ENCODE data around the gene ZDHHC7. TPM values are rescaled to one million over a fixed set of nuclear protein-coding genes. Genes with fewer than 3 reads are reported as not detected.

ZDHHC7 gene
- total and polyA plus RNA-seq, 4 donors: 2.5 to 14.9 (median 12.1) TPM

DNA sequence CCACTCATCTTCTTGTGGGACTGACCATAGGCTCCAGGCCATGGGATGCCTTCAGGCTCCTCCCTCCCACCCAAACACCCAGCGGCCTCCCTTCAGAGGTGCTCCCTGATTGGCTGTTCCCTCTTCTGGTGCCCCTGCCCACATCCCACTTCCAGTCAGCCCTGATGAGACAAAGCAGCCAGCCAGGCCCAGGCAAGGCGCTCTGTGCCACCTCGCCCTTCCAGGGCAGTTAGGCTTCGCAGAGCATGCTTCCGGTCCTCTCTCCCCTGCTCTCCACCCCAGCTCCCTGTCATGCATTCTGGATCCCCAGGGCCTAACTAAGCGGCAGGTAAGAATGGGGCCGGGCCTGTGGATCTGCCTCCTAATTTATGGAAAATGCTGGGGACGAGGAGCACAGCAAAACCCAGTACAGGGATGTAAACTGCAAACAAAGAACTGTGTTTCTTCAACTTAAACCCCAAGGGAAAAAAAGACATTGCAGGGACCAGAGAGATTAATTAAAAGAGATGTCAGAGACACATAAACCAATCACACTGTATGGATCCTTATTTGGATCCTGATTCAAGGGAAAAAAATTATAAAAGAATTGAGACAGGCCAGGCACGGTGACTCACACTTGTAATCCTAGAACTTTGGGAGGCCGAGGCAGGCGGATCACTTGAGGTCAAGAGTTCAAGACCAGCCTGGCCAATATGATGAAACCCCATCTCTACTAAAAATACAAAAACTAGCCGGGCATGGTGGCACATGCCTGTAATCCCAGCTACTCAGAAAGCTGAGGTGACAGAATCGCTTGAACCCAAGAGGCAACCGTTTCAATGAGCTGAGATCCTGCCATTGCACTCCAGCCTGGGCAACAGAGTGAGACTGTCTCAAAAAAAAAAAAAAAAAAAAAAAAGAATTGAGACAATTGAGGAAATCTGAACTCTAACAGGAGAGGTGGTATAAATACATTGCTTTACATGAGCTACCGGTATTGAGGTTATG, 26.0 kb downstream of the ZDHHC7 start:
- Histone ChIP-seq H3K9ac (ENCODE audit: low read depth in 1 of 2, low read length in 2 of 2) (no peak overlapping the region), H3K4me1 (ENCODE audit: control insufficient read depth in 4 of 4, insufficient read depth in 4 of 4, low read length in 3 of 4) (peaks cover 0 to 5% (median 0%) of the 10 kb centered on the region in 4 donors), H3K36me3 (ENCODE audit: control insufficient read depth in 4 of 4, insufficient read depth in 3 of 4, low read depth in 1 of 4, low read length in 3 of 4) (peaks cover 8 to 47% (median 30%) of the 10 kb centered on the region in 4 donors), H3K9me3 (ENCODE audit: control insufficient read depth in 4 of 4, low read length in 3 of 4) (no peaks in the 10 kb centered on the region), H3K27ac (ENCODE audit: low read depth in 1 of 2, low read length in 2 of 2) (no peak overlapping the region), H3K27me3 (ENCODE audit: control insufficient read depth in 4 of 4, insufficient read depth in 4 of 4, low read length in 3 of 4) (no peaks in the 10 kb centered on the region), H3K4me3 (ENCODE audit: low read depth in 1 of 3, low read length in 3 of 3) (no peak overlapping the region)
- TF ChIP-seq JUND (IDR thresholded peaks at IDR 0.05) (no peak), TAF1 (conservative IDR thresholded peaks at IDR 0.05) (no peak), HNF4A (conservative IDR thresholded peaks at IDR 0.05) (no peak), NR2F2 (IDR thresholded peaks at IDR 0.05) (no peak), GABPA (IDR thresholded peaks at IDR 0.05 in 1 of 2, conservative IDR thresholded peaks at IDR 0.05 in 1 of 2) (no peak), RAD21 (IDR thresholded peaks at IDR 0.05) (no peak), FOXA2 (IDR thresholded peaks at IDR 0.05) (no peak), SP1 (IDR thresholded peaks at IDR 0.05) (no peak), RXRA (IDR thresholded peaks at IDR 0.05) (no peak), HNF4G (IDR thresholded peaks at IDR 0.05) (no peak), EGR1 (IDR thresholded peaks at IDR 0.05; ENCODE audit: low read depth in 2 of 2) (no peak), FOXA1 (IDR thresholded peaks at IDR 0.05) (no peak)
- TF ChIP-seq, protein P1, sequence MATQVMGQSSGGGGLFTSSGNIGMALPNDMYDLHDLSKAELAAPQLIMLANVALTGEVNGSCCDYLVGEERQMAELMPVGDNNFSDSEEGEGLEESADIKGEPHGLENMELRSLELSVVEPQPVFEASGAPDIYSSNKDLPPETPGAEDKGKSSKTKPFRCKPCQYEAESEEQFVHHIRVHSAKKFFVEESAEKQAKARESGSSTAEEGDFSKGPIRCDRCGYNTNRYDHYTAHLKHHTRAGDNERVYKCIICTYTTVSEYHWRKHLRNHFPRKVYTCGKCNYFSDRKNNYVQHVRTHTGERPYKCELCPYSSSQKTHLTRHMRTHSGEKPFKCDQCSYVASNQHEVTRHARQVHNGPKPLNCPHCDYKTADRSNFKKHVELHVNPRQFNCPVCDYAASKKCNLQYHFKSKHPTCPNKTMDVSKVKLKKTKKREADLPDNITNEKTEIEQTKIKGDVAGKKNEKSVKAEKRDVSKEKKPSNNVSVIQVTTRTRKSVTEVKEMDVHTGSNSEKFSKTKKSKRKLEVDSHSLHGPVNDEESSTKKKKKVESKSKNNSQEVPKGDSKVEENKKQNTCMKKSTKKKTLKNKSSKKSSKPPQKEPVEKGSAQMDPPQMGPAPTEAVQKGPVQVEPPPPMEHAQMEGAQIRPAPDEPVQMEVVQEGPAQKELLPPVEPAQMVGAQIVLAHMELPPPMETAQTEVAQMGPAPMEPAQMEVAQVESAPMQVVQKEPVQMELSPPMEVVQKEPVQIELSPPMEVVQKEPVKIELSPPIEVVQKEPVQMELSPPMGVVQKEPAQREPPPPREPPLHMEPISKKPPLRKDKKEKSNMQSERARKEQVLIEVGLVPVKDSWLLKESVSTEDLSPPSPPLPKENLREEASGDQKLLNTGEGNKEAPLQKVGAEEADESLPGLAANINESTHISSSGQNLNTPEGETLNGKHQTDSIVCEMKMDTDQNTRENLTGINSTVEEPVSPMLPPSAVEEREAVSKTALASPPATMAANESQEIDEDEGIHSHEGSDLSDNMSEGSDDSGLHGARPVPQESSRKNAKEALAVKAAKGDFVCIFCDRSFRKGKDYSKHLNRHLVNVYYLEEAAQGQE (IDR thresholded peaks at IDR 0.05): no peak
- TF ChIP-seq, protein P2, sequence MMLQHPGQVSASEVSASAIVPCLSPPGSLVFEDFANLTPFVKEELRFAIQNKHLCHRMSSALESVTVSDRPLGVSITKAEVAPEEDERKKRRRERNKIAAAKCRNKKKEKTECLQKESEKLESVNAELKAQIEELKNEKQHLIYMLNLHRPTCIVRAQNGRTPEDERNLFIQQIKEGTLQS (IDR thresholded peaks at IDR 0.05): no peak
- TF ChIP-seq, protein P3, sequence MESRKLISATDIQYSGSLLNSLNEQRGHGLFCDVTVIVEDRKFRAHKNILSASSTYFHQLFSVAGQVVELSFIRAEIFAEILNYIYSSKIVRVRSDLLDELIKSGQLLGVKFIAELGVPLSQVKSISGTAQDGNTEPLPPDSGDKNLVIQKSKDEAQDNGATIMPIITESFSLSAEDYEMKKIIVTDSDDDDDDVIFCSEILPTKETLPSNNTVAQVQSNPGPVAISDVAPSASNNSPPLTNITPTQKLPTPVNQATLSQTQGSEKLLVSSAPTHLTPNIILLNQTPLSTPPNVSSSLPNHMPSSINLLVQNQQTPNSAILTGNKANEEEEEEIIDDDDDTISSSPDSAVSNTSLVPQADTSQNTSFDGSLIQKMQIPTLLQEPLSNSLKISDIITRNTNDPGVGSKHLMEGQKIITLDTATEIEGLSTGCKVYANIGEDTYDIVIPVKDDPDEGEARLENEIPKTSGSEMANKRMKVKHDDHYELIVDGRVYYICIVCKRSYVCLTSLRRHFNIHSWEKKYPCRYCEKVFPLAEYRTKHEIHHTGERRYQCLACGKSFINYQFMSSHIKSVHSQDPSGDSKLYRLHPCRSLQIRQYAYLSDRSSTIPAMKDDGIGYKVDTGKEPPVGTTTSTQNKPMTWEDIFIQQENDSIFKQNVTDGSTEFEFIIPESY (IDR thresholded peaks at IDR 0.05): no peak
- TF ChIP-seq, protein P4, sequence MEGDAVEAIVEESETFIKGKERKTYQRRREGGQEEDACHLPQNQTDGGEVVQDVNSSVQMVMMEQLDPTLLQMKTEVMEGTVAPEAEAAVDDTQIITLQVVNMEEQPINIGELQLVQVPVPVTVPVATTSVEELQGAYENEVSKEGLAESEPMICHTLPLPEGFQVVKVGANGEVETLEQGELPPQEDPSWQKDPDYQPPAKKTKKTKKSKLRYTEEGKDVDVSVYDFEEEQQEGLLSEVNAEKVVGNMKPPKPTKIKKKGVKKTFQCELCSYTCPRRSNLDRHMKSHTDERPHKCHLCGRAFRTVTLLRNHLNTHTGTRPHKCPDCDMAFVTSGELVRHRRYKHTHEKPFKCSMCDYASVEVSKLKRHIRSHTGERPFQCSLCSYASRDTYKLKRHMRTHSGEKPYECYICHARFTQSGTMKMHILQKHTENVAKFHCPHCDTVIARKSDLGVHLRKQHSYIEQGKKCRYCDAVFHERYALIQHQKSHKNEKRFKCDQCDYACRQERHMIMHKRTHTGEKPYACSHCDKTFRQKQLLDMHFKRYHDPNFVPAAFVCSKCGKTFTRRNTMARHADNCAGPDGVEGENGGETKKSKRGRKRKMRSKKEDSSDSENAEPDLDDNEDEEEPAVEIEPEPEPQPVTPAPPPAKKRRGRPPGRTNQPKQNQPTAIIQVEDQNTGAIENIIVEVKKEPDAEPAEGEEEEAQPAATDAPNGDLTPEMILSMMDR (IDR thresholded peaks at IDR 0.05; ENCODE audit: low read depth, low read length, missing input control): no peak
- WGBS: 87% methylated on average over 15 of the region's 15 CpGs
- no peak for DNase-seq (ENCODE audit: low spot score)

All from liver (tissue), 9 donors.